Amygdala (tissue), 56 donors: ENCODE measurements around the gene NPIPA8.
"Not testable (repeated sequence)": the region's sequence is repeated elsewhere in the genome, so short reads cannot be mapped to it uniquely, and the experiment has no call there.

Source experiments
- DNase-seq, 56 donors: peaks; one replicate each; lab custom pipeline; 2025; lab: John Stamatoyannopoulos, UW

NPIPA8 gene

GRCh38 chr16:18336636-18337035 is at the start of gene NPIPA8:
Gene NPIPA8 (minus strand): TSS chr16:18336736. CDS start chr16:18332662, 4,074 bp downstream.
- DNase-seq: not testable (repeated sequence)

DNA sequence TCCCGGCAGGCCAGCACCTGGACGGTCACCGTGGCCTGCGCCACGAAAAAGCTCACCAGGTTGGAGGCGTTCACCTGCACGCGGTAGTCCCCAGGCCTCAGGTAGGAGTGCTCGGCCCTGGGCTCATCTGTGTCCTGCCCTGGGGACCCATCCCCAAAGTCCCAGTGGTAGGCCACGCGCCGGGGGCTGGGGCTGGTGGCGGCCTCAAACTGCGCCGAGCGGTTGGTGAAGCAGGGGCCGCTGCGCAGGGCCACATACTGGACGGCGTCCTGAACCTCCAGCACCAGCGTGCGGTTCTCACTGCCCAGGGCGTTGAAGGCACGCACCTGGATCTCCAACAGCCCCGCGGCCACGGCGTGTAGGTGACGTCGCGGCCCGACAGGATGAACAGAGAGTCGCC is 48.7 kb upstream of the NPIPA8 start:
- DNase-seq: not testable (repeated sequence)

DNA sequence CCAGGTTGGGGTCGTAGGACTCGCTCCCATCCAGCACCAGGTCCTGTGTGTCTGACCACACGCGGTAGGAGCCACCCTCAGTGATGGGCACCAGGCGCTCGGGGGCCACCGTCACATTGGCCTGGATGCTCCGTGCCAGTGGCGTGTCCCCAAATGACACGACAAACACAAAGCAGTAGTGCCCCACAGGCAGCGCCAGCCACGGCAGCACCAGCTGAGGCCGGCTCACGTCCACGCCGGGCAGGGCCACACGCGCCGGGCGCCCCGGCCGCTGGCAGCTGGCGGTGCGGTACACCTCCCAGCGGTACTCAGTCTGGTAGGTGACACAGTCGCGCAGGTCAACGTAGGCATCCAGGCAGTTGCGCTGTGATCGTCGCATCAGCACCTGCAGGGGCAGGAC is 48.3 kb upstream of the NPIPA8 start:
- not testable (repeated sequence) for DNase-seq

DNA sequence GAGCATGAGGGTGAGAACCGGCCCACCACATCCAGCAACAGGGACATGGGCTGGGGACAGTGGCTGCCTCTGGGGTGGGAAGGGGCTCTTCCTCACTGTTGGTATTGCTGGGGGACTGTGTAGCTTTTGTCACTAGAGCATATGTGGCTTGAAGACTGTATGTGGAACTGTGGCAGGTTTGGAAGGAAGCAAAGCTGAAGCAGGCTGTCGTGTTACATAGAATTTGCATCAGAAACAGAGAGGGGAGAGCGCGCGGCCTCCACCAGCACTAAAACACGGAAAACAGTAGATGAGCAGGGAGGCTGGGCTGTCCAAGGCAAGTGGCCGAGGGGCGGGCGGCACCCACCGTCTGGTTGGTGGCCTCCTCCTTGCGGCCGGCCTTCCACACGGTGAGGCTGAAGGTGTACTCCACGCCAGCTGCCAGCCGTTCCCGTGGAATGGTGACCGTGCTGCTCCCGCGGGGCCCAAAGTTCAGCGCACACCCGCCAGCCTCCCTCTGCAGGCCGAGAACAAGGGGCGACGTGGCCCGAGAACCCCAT is 47.6 kb upstream of the NPIPA8 start:
- not testable (repeated sequence) for DNase-seq

DNA sequence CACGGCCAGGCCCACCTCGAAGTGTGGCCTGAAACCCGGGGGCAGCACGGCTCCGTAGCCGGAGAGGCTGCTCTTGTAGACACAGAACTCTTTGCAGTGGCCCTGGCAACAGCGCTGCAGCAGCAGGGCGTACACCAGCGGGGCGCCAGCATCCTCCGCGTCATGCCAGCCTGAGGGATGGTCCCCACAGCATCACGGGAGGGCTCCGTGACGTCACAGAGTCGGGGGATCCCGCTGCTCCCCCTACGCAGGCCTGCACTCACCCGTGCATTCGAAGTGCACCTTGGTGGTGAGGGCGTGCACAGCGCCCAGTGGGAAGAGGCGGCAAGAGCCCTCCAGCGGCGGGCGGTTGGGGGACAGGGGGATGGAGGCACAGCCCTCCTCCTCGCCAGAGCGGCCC is 46.2 kb upstream of the NPIPA8 start:
- DNase-seq: not testable (repeated sequence)

- not testable (repeated sequence) for DNase-seq
Measured at GRCh38 chr16:18347742-18348141, 11.2 kb upstream of the NPIPA8 start.

GRCh38 chr16:18346993-18347392 is 10.5 kb upstream of the NPIPA8 start:
- DNase-seq: not testable (repeated sequence)

DNA sequence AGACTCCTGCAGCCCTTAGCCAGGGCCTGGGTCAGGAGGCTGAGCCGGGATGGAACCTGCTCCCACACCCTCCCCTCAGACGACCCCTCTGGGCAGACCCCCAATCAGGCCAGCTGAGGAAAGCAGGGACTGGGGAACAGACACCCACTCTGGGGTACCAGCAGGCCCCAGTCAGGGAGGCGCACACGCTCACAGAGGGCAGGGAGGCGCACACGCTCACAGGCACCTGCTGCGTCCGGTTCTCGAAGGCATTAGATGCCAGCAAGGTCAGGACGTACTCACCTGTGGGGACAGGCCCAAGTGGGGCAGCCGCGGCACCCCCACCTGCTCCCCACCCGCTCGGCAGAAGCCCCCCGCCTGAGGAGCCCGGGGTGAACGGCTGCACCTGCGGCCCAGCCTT is 8.1 kb upstream of the NPIPA8 start:
- DNase-seq: not testable (repeated sequence)

DNA sequence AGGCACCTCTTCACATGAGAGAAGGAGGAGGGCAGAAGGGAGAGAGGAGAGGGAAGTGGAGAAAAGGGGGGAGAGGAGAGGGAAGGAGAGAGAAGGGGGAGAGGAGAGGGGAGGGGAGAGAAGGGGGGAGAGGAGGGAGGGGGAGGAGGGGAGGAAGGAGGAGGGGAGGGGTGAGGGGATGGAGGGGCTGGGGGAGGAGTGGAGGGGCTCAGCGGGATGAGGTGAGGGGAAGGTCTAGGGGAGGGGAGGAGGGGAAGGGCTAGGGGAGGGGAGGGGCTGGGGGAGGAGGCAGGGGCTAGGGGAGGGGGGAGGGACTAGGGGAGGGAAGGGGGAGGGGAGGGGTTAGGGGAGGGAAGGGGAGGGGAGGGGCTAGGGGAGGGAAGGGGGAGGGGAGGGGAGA is 5.5 kb upstream of the NPIPA8 start:
- DNase-seq: not testable (repeated sequence)

- not testable (repeated sequence) for DNase-seq
Measured at GRCh38 chr16:18341417-18341960, 5.0 kb upstream of the NPIPA8 start.

DNA sequence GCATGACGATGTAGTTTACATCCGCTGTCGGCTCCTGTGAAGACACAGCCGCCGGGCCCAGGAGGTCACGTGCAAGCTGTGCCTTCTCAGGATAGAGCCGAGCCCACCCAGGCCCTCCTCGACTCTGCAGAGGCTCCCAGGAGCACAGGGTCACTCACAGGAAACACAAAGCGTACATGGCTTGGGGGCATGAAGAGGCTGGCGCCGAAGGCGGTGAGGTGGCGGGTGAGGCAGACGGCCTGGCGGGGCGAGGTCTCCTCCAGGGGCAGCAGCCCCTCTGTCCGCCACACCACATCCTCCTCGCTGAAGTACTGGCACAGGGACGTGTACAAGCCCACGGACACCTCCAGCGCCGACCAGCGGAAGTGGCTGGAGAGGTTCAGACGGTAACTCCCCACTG is 2.7 kb upstream of the NPIPA8 start:
- not testable (repeated sequence) for DNase-seq

GRCh38 chr16:18311811-18312210 is 24.7 kb downstream of the NPIPA8 start:
- not testable (repeated sequence) for DNase-seq

- not testable (repeated sequence) for DNase-seq
Measured at GRCh38 chr16:18309159-18309558, 27.4 kb downstream of the NPIPA8 start.

- DNase-seq: not testable (repeated sequence)
Measured at GRCh38 chr16:18307241-18307640, 29.3 kb downstream of the NPIPA8 start.

- not testable (repeated sequence) for DNase-seq
Measured at GRCh38 chr16:18306066-18306465, 30.5 kb downstream of the NPIPA8 start.

- not testable (repeated sequence) for DNase-seq
Measured at GRCh38 chr16:18303059-18303706, 33.4 kb downstream of the NPIPA8 start.

DNA sequence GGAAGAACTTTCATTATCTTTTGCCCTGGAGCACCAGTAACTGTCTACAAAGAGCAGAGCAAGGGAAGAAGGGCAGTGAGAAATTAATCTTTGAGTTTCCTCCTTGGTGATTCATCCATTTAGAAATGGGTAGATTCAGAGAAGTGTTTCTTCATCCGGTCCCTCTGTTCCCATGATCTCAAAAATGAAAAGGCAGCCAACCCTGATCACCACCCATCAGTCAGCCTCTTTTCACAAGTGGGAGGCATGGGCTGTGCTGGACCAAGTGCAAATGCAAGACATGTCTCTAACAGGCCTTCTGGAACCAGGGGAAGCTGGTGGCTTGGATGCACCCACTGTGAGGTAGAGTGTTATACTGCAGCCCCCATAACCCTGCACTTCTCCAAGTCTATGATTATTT is 38.8 kb downstream of the NPIPA8 start:
- not testable (repeated sequence) for DNase-seq

DNA sequence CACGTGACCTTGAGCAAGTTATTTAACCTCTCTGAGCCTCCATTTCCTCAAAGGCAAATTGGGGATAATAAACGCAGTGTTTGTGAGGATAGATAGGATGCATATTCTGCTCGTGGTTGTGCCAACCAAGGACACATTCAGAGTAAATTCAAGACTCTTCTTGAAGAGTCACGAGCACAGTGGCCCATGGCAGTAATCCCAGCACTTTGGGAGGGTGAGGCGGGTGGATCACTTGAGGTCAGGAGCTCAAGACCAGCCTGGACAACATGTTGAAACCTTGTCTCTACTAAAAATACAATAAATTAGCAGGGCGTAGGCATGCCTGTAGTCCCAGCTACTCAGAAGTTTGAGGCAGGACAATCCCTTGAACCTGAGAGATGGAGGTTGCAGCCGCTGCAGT is 39.6 kb downstream of the NPIPA8 start:
- DNase-seq: not testable (repeated sequence)

DNA sequence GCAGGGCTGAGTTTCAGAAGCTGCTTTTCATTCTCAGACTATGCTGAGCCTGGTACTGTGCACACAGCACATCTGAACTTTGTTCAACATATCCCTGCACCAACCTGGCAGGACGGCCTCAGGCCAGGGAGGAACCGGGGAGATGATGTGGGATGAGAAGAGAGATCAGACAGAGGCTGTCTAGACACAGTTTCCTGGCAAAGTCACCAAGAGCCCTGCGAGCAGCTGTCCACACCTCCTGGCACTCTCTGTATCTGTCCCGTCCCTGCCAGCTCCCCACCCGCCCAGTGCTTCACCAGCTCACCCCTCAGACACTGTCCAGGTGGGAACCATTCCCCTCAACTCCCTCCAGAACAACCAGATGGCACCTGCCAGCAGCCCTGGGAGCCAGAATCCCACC is 42.2 kb downstream of the NPIPA8 start:
- not testable (repeated sequence) for DNase-seq

GRCh38 chr16:18293337-18293956 is 43.1 kb downstream of the NPIPA8 start:
- not testable (repeated sequence) for DNase-seq

- DNase-seq: not testable (repeated sequence)
Measured at GRCh38 chr16:18290959-18291358, 45.6 kb downstream of the NPIPA8 start.

DNA sequence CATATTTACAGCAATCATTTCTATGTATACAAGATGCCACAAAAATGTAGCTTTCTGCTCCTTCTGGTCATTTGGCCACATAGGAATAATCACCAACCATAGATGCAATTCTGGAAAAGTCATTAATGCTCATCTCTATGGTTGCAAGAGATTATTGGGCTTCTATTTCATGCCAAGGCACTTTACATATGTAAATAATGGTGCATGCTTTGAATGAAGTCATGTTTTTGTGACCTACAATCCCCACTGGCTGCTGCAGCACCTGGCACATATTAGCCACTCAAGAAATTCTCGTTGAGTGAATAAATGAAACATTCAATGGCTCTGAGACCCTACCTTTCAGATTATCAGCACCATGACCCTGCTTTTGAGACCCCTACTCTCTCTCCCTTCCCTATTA is 50.2 kb downstream of the NPIPA8 start:
- not testable (repeated sequence) for DNase-seq
